Liver (tissue), 9 donors: Measurements from ENCODE around the gene WNT3A. TPM values are rescaled to one million over a fixed set of nuclear protein-coding genes. Genes with fewer than 3 reads are reported as not detected.

Source experiments
- DNase-seq: peaks from one replicate; pipeline ENCODE4 v3.0.0-alpha.2; 2017; ENCODE audit warnings: low spot score
- H3K27ac ChIP-seq, 2 donors: one replicate each; pipeline ENCODE4 v1.7.0; 2013; ENCODE audit warnings: inconsistent platforms in 2 of 2, low read length in 2 of 2, control low read depth in 1 of 2, low read depth in 1 of 2, mild to moderate bottlenecking in 1 of 2
- H3K27me3 ChIP-seq, 4 donors: one replicate each; pipeline versions ENCODE4 v1.6.1 to v1.7.0; 2013; ENCODE audit warnings: low read length in 3 of 4, inconsistent platforms in 1 of 4, mild to moderate bottlenecking in 1 of 4, moderate library complexity in 1 of 4; ENCODE audit not compliant: control insufficient read depth in 4 of 4, insufficient read depth in 4 of 4
- H3K36me3 ChIP-seq, 4 donors: one replicate each; pipeline versions ENCODE4 v1.6.1 to v1.7.0; 2013; ENCODE audit warnings: low read length in 3 of 4, mild to moderate bottlenecking in 3 of 4, low read depth in 1 of 4, moderate library complexity in 1 of 4; ENCODE audit not compliant: control insufficient read depth in 4 of 4, insufficient read depth in 3 of 4
- H3K4me1 ChIP-seq, 4 donors: one replicate each; pipeline versions ENCODE4 v1.6.1 to v1.7.0; 2013; ENCODE audit warnings: low read length in 3 of 4, mild to moderate bottlenecking in 3 of 4, moderate library complexity in 1 of 4; ENCODE audit not compliant: control insufficient read depth in 4 of 4, insufficient read depth in 4 of 4
- H3K4me3 ChIP-seq, 3 donors: one replicate each; pipeline versions ENCODE4 v1.6.1 to v1.7.0; 2013; ENCODE audit warnings: low read length in 3 of 3, control low read depth in 1 of 3, low read depth in 1 of 3, mild to moderate bottlenecking in 1 of 3
- H3K9ac ChIP-seq, 2 donors: one replicate each; pipeline ENCODE4 v1.7.0; 2013; ENCODE audit warnings: low read length in 2 of 2, mild to moderate bottlenecking in 2 of 2, moderate library complexity in 2 of 2, control low read depth in 1 of 2, low read depth in 1 of 2
- H3K9me3 ChIP-seq, 4 donors: one replicate each; pipeline versions ENCODE4 v1.6.1 to v1.7.0; 2013; ENCODE audit warnings: low read length in 3 of 4; ENCODE audit not compliant: control insufficient read depth in 4 of 4
- ATF3 ChIP-seq: IDR thresholded peaks from 2 replicates; pipeline ENCODE4 v1.6.1; 2016; ENCODE audit warnings: antibody characterized with exemption
- FOXA1 ChIP-seq: IDR thresholded peaks from 2 replicates; pipeline ENCODE4 v1.6.1; 2016; ENCODE audit warnings: antibody characterized with exemption
- FOXA2 ChIP-seq: IDR thresholded peaks from 2 replicates; pipeline ENCODE4 v1.6.1; 2016; ENCODE audit warnings: antibody characterized with exemption
- GABPA ChIP-seq, 2 donors: IDR thresholded peaks in 1 of 2; conservative IDR thresholded peaks in 1 of 2; 2 replicates each; pipeline ENCODE4 v1.6.1; 2016; ENCODE audit warnings: antibody characterized with exemption in 2 of 2, mild to moderate bottlenecking in 1 of 2, moderate library complexity in 1 of 2
- HNF4G ChIP-seq: IDR thresholded peaks from 2 replicates; pipeline ENCODE4 v1.6.1; 2016; ENCODE audit warnings: antibody characterized with exemption
- JUND ChIP-seq, 2 donors: IDR thresholded peaks; 2 replicates each; pipeline ENCODE4 v1.6.1; 2016; ENCODE audit warnings: antibody characterized with exemption in 2 of 2
- MAX ChIP-seq: IDR thresholded peaks from 2 replicates; pipeline ENCODE4 v1.6.1; 2016; ENCODE audit warnings: antibody characterized with exemption
- NR2F2 ChIP-seq: IDR thresholded peaks from 2 replicates; pipeline ENCODE4 v1.6.1; 2016; ENCODE audit warnings: antibody characterized with exemption
- RAD21 ChIP-seq, 2 donors: IDR thresholded peaks; 2 replicates each; pipeline ENCODE4 v1.6.1; 2016; ENCODE audit warnings: antibody characterized with exemption in 2 of 2, mild to moderate bottlenecking in 2 of 2
- REST ChIP-seq: IDR thresholded peaks from 2 replicates; pipeline ENCODE4 v1.6.1; 2016; ENCODE audit warnings: antibody characterized with exemption, mild to moderate bottlenecking
- RXRA ChIP-seq, 2 donors: IDR thresholded peaks; 2 replicates each; pipeline ENCODE4 v1.6.1; 2017 to 2018; ENCODE audit warnings: antibody characterized with exemption in 2 of 2, mild to moderate bottlenecking in 1 of 2
- SP1 ChIP-seq: IDR thresholded peaks from 2 replicates; pipeline ENCODE4 v1.6.1; 2018; ENCODE audit warnings: antibody characterized with exemption, mild to moderate bottlenecking
- TAF1 ChIP-seq: conservative IDR thresholded peaks from 2 replicates; pipeline ENCODE4 v1.6.1; 2016; ENCODE audit warnings: antibody characterized with exemption, mild to moderate bottlenecking
- YY1 ChIP-seq: IDR thresholded peaks from 2 replicates; pipeline ENCODE4 v1.6.1; 2016; ENCODE audit warnings: antibody characterized with exemption, mild to moderate bottlenecking
- ZBTB33 ChIP-seq: IDR thresholded peaks from 2 replicates; pipeline ENCODE4 v1.6.1; 2016; ENCODE audit warnings: antibody characterized with exemption
- WGBS: extraction: QIAGEN DNeasy Blood & Tissue Kit; methylation state at CpG from one replicate; pipeline ENCODE4 v1.1.7; 2013; 5-methylcytosine and 5-hydroxymethylcytosine counted together
- polyA plus RNA-seq, 2 donors: library from polyadenylated mRNA; stranded (reverse) in 1 of 2; unstranded in 1 of 2; fragments of 200-250 nt in 1 of 2; fragments of >200 nt in 1 of 2; fragmentation: Nextera tagmentation in 1 of 2; extraction: Ambion mirVana in 1 of 2; gene quantifications; one replicate each; pipeline versions ENCODE4 v1.2.1 to v1.2.3, GENCODE V29; 2013 to 2015
- total RNA-seq, 2 donors: library from RNA; depleted of rRNA; stranded (reverse); fragments of >200 nt; gene quantifications; one replicate each; pipeline ENCODE4 v1.2.3, GENCODE V29; 2014
- TF ChIP-seq, protein P1 (sequence below): fragments of 150-350 bp; IDR thresholded peaks from 2 replicates; pipeline ENCODE4 v1.5.1; 2017; ENCODE audit warnings: improper control_type of control experiment, low read depth, low read length; ENCODE audit not compliant: missing input control
- donor health status: healthy.
- donor health status: healthy.
- donor health status: healthy.
- donor health status: healthy.
- donor health status: healthy.

WNT3A gene
- total and polyA plus RNA-seq, 4 donors, result not detected

DNA sequence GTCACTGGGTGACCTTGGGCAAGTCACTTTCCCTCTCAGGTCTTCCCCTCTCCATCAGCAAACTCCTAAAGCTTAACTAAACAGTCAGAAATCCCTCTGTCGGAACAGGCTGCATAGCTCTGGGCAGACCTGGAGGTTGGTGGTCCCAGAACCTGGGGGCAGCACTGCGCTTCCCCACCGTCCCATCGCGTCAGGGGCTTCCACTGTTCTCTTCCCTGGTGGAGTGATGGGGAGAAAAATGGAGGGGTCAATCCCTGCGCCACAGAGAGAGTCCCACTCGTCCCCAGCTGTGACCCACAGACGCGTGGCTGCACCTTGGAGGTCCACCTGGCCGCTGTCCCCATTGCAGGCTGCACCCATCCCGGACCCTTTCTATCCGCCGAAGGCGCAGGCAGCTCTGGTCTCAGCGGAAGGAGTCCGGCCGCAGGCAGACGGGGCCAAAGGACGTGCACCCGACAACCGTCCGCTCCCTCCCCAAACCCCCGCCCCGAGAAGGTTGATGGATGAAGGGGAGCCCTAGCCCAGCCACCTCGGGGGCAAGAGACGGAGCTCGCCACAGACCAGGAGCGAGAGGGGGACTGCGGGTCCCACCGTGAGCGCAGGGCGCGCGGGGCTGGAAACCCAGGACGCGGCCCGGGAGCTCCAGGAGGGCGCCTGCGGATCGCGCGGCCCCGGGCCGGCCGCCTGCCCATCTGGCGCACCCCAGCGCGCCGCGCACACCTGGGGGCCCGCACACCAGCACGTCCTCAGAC is 588 bp upstream of the WNT3A start:
- WGBS, result 4% methylated on average over 52 of the region's 52 CpGs

More for the DNA sequence above, 588 bp upstream of the WNT3A start:
- no peak overlapping the region for H3K27ac ChIP-seq
- no peaks in the 10 kb centered on the region for H3K9me3 ChIP-seq
- no peak overlapping the region for H3K9ac ChIP-seq
- H3K27me3 ChIP-seq, result peaks cover 0 to 28% (median 4%) of the 10 kb centered on the region in 4 donors
- peak; percentile 28 for DNase-seq
- TF ChIP-seq GABPA (IDR thresholded peaks at IDR 0.05 in 1 of 2, conservative IDR thresholded peaks at IDR 0.05 in 1 of 2) (no peak), SP1 (no peak), HNF4G (no peak), FOXA2 (no peak), MAX (no peak), RAD21 (IDR thresholded peaks at IDR 0.05) (no peak), ATF3 (no peak), YY1 (no peak), NR2F2 (no peak), RXRA (IDR thresholded peaks at IDR 0.05) (no peak), JUND (IDR thresholded peaks at IDR 0.05) (no peak), FOXA1 (no peak), TAF1 (no peak), ZBTB33 (no peak), REST (no peak)
- TF ChIP-seq, protein P1, sequence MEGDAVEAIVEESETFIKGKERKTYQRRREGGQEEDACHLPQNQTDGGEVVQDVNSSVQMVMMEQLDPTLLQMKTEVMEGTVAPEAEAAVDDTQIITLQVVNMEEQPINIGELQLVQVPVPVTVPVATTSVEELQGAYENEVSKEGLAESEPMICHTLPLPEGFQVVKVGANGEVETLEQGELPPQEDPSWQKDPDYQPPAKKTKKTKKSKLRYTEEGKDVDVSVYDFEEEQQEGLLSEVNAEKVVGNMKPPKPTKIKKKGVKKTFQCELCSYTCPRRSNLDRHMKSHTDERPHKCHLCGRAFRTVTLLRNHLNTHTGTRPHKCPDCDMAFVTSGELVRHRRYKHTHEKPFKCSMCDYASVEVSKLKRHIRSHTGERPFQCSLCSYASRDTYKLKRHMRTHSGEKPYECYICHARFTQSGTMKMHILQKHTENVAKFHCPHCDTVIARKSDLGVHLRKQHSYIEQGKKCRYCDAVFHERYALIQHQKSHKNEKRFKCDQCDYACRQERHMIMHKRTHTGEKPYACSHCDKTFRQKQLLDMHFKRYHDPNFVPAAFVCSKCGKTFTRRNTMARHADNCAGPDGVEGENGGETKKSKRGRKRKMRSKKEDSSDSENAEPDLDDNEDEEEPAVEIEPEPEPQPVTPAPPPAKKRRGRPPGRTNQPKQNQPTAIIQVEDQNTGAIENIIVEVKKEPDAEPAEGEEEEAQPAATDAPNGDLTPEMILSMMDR, result no peak
- H3K36me3 ChIP-seq, result no peaks in the 10 kb centered on the region
- peak overlapping the region in 1 of 3 donors; percentile 5 for H3K4me3 ChIP-seq
- peaks cover 0 to 17% (median 3%) of the 10 kb centered on the region in 4 donors for H3K4me1 ChIP-seq
